OCI-LY1 (cell line): ENCODE results near the gene CACNA1C.

Experiments used
- H2AFZ ChIP-seq: fragments of 200-600 bp; sonication (generic), shearing (Covaris generic); 2 replicates; pipeline ENCODE4 v1.6.0; 2014; ENCODE audit warnings: antibody characterized with exemption, mild to moderate bottlenecking, low read length
- H3F3A ChIP-seq: fragments of 200-600 bp; sonication (generic), shearing (Covaris generic); 2 replicates; pipeline ENCODE4 v1.6.0; 2014; ENCODE audit warnings: mild to moderate bottlenecking, antibody characterized with exemption, low read length, moderate library complexity; ENCODE audit not compliant: insufficient read depth
- H3K27ac ChIP-seq: fragments of 200-600 bp; sonication (generic); 2 replicates; pipeline ENCODE4 v1.5.1; 2014; ENCODE audit warnings: low read length, mixed run types, mild to moderate bottlenecking, low read depth; ENCODE audit not compliant: poor library complexity, severe bottlenecking
- H3K27me3 ChIP-seq: fragments of 200-600 bp; sonication (generic); 2 replicates; pipeline ENCODE4 v1.6.0; 2014; ENCODE audit warnings: antibody characterized with exemption, mild to moderate bottlenecking, low read length, moderate library complexity; ENCODE audit not compliant: insufficient read depth
- H3K36me3 ChIP-seq: fragments of 200-600 bp; sonication (generic); 2 replicates; pipeline ENCODE4 v1.6.1; 2014; ENCODE audit warnings: mild to moderate bottlenecking, antibody characterized with exemption, low read length, moderate library complexity, mixed read lengths; ENCODE audit not compliant: insufficient read depth
- H3K4me1 ChIP-seq: fragments of 200-600 bp; sonication (generic); 2 replicates; pipeline ENCODE4 v1.5.1; 2014; ENCODE audit warnings: mild to moderate bottlenecking, low read length, moderate library complexity; ENCODE audit not compliant: insufficient read depth, severe bottlenecking
- H3K4me2 ChIP-seq: fragments of 200-600 bp; sonication (generic), shearing (Covaris generic); 2 replicates; pipeline ENCODE4 v1.6.1; 2014; ENCODE audit warnings: low read length
- H3K4me3 ChIP-seq: fragments of 200-600 bp; sonication (generic); 2 replicates; pipeline ENCODE4 v1.5.1; 2014; ENCODE audit warnings: low read length, low read depth, mild to moderate bottlenecking, mixed read lengths; ENCODE audit not compliant: poor library complexity, severe bottlenecking
- H3K79me2 ChIP-seq: fragments of 200-600 bp; shearing (Covaris generic); 2 replicates; pipeline ENCODE4 v1.6.1; 2016; ENCODE audit warnings: mixed run types, low read length, mixed read lengths; ENCODE audit not compliant: insufficient read depth
- H3K9ac ChIP-seq: fragments of 200-600 bp; sonication (generic), shearing (Covaris generic); 2 replicates; pipeline ENCODE4 v1.6.1; 2014; ENCODE audit warnings: mild to moderate bottlenecking, low read length, mixed read lengths
- H3K9me2 ChIP-seq: fragments of 200-600 bp; sonication (generic), shearing (Covaris generic); 2 replicates; pipeline ENCODE4 v1.6.1; 2014; ENCODE audit warnings: low read depth, mild to moderate bottlenecking, low read length, mixed read lengths
- H3K9me3 ChIP-seq: fragments of 200-600 bp; shearing (Covaris generic); 2 replicates; pipeline ENCODE4 v1.6.1; 2014; ENCODE audit warnings: low read length, mixed read lengths
- H4K20me1 ChIP-seq: fragments of 200-600 bp; sonication (generic), shearing (Covaris generic); 2 replicates; pipeline ENCODE4 v1.6.0; 2016; ENCODE audit warnings: mild to moderate bottlenecking, low read length; ENCODE audit not compliant: insufficient read depth
- CTCF ChIP-seq: fragments of 200-600 bp; sonication (generic), shearing (Covaris generic); IDR thresholded peaks from 2 replicates; pipeline ENCODE4 v1.5.1; 2017; ENCODE audit warnings: mild to moderate bottlenecking, antibody characterized with exemption, low read length, moderate library complexity, mixed read lengths
- EZH2 ChIP-seq: fragments of 200-600 bp; sonication (generic), shearing (Covaris generic); IDR thresholded peaks from 2 replicates; pipeline ENCODE4 v1.8.0; 2017; ENCODE audit warnings: borderline replicate concordance, mixed run types, mild to moderate bottlenecking, antibody characterized with exemption, low read length, moderate library complexity, mixed read lengths

Gene CACNA1C

GRCh38 chr12:2013086-2013485 is 39.7 kb upstream of the CACNA1C start:
- no peak overlapping the region for H3K4me3 ChIP-seq
- no peaks in the 10 kb centered on the region for H3K9me3 ChIP-seq
- H3K36me3 ChIP-seq, result no peaks in the 10 kb centered on the region
- no peak overlapping the region for H3K4me2 ChIP-seq
- no peak overlapping the region for H3K27ac ChIP-seq
- no peaks in the 10 kb centered on the region for H3K9me2 ChIP-seq
- H3K4me1 ChIP-seq, result no peaks in the 10 kb centered on the region
- TF ChIP-seq CTCF (no peak), EZH2 (no peak)
- H2AFZ ChIP-seq, result no peak overlapping the region
- 0 out of 2 replicates have a peak, but pooled peaks cover 5% of the 10 kb centered on the region for H3K27me3 ChIP-seq
- H3K9ac ChIP-seq, result no peak overlapping the region
- H4K20me1 ChIP-seq, result no peaks in the 10 kb centered on the region
- no peaks in the 10 kb centered on the region for H3K79me2 ChIP-seq
- no peaks in the 10 kb centered on the region for H3F3A ChIP-seq

- Histone ChIP-seq H3K79me2 (no peaks in the 10 kb centered on the region), H3K36me3 (no peaks in the 10 kb centered on the region), H3K4me2 (no peak overlapping the region), H3K9me3 (no peaks in the 10 kb centered on the region), H3K27me3 (0 out of 2 replicates have a peak, but pooled peaks cover 5% of the 10 kb centered on the region), H3K9me2 (no peaks in the 10 kb centered on the region), H2AFZ (no peak overlapping the region), H3K4me3 (no peak overlapping the region), H3K4me1 (no peaks in the 10 kb centered on the region), H3F3A (no peaks in the 10 kb centered on the region), H3K9ac (no peak overlapping the region), H4K20me1 (no peaks in the 10 kb centered on the region), H3K27ac (no peak overlapping the region)
- TF ChIP-seq EZH2 (no peak), CTCF (no peak)
Measured at GRCh38 chr12:2013527-2014223, 39.1 kb upstream of the CACNA1C start.

GRCh38 chr12:2014231-2014630 is 38.6 kb upstream of the CACNA1C start:
- Histone ChIP-seq H2AFZ (no peak overlapping the region), H3K9me2 (no peaks in the 10 kb centered on the region), H3K4me1 (no peaks in the 10 kb centered on the region), H3K79me2 (no peaks in the 10 kb centered on the region), H3K9ac (no peak overlapping the region), H3K9me3 (no peaks in the 10 kb centered on the region), H3K27ac (no peak overlapping the region), H3F3A (no peaks in the 10 kb centered on the region), H3K36me3 (no peaks in the 10 kb centered on the region), H3K4me2 (no peak overlapping the region), H3K4me3 (no peak overlapping the region), H4K20me1 (no peaks in the 10 kb centered on the region), H3K27me3 (0 out of 2 replicates have a peak, but pooled peaks cover 5% of the 10 kb centered on the region)
- TF ChIP-seq CTCF (no peak), EZH2 (no peak)
